ENCODE data around the gene ERICH4. TPM values are rescaled to one million over a fixed set of nuclear protein-coding genes. Genes with fewer than 3 reads are reported as not detected.

Gene ERICH4
- total and polyA plus RNA-seq, 2 of the 8 experiments (the other 6 are each of a cell fraction or from before 2014, with no cell fraction given): not detected

DNA sequence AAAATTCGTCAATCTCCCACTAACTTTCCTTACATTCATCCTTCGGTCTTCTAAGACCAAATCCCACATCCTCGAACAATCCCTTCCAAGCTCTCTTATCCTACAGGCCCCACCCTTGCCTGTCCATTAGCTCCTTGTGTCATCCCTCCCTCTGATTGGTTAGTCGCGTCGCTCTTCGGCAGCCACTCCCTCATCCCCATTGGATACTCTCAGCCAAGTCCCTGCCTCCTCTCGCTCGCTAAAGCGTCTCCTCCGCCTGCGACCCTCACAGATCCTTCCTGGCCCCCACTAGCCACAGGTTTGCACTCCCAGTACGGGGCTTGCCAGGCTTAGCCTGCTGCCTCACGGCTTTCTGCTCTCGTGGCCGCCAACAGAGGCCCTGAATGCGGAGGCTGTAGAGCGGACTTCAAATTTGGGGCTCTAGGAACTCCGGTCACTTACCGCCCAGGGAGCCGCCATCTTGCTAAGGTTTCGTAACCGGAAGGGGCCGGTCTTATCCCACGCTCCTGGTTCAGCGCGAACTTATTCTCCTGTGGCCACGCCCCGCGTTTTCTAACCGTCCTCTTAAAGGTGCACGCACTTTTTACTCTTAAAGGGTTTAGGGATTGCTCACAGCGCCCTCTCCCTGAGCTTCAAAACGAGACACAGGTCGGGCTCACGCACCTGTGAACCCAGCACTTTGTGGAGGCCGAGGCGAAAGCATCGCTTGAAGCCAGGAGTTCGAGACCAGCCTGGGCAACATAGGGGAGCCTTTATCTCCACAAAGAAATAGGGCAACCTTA lies 3.3 kb upstream of the ERICH4 start, which contains the start of gene DMAC2 (continued):
- TF ChIP-seq, protein P1, sequence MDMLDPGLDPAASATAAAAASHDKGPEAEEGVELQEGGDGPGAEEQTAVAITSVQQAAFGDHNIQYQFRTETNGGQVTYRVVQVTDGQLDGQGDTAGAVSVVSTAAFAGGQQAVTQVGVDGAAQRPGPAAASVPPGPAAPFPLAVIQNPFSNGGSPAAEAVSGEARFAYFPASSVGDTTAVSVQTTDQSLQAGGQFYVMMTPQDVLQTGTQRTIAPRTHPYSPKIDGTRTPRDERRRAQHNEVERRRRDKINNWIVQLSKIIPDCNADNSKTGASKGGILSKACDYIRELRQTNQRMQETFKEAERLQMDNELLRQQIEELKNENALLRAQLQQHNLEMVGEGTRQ (IDR thresholded peaks at IDR 0.05; ENCODE audit: low read length): no peak
- TF ChIP-seq ATF2 (IDR thresholded peaks at IDR 0.05; ENCODE audit: low read length) (peak; percentile 35; the same call in 1 of the 2 replicates), CHD1 (IDR thresholded peaks at IDR 0.05; ENCODE audit: low read depth, low read length) (no peak), FOSL1 (IDR thresholded peaks at IDR 0.05; ENCODE audit: insufficient read depth, low read depth, low read length) (no peak), SP2 (IDR thresholded peaks at IDR 0.05; ENCODE audit: low read length) (no peak; the same call in 1 of the 2 replicates), ASH2L (IDR thresholded peaks at IDR 0.05; ENCODE audit: low read length) (peak; percentile 89), CREB1 (IDR thresholded peaks at IDR 0.05) (peak; percentile 32; the same call in 1 of the 2 replicates), SP4 (IDR thresholded peaks at IDR 0.05; ENCODE audit: low read length) (peak; percentile 86; the same call in 1 of the 2 replicates), CHD2 (IDR thresholded peaks at IDR 0.05; ENCODE audit: low read length) (0 out of 2 replicates have a peak, but pooled peaks have one; percentile 17), PHF8 (conservative IDR thresholded peaks at IDR 0.05; ENCODE audit: low read depth, low read length) (peak; percentile 100), EGR1 (IDR thresholded peaks at IDR 0.05; ENCODE audit: borderline replicate concordance, low read depth, low read length) (no peak; the same call in 1 of the 2 replicates), POU5F1 (IDR thresholded peaks at IDR 0.05; ENCODE audit: low read depth, low read length) (no peak), KDM4A (IDR thresholded peaks at IDR 0.05; ENCODE audit: low read depth, low read length, severe bottlenecking) (peak; percentile 71), KDM1A (IDR thresholded peaks at IDR 0.05; ENCODE audit: borderline replicate concordance, low read length) (peak; percentile 64; the same call in 1 of the 2 replicates), KDM5A (IDR thresholded peaks at IDR 0.05; ENCODE audit: low read length) (peak; percentile 98), EZH2 (IDR thresholded peaks at IDR 0.05; ENCODE audit: low read depth, low read length, severe bottlenecking) (no peak), BCL11A (IDR thresholded peaks at IDR 0.05; ENCODE audit: low read depth in 2 of 2, low read length in 2 of 2) (no peak), CEBPB (IDR thresholded peaks at IDR 0.05; ENCODE audit: low read depth, low read length) (peak; percentile 94), SIRT6 (IDR thresholded peaks at IDR 0.05; ENCODE audit: low read length) (no peak), SIX5 (IDR thresholded peaks at IDR 0.05; ENCODE audit: low read depth, low read length) (no peak), JUND (IDR thresholded peaks at IDR 0.05; ENCODE audit: low read length) (no peak; the same call in 1 of the 2 replicates)
- TF ChIP-seq, protein P2, sequence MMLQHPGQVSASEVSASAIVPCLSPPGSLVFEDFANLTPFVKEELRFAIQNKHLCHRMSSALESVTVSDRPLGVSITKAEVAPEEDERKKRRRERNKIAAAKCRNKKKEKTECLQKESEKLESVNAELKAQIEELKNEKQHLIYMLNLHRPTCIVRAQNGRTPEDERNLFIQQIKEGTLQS (IDR thresholded peaks at IDR 0.05; ENCODE audit: insufficient read depth, low read depth, low read length): no peak
